ENCODE measurements around the gene SLC1A2. TPM values are rescaled to one million over a fixed set of nuclear protein-coding genes. Genes with fewer than 3 reads are reported as not detected.

SLC1A2 gene
- total and polyA plus RNA-seq, 2 donors (not counting 3 experiments of a cell fraction or from before 2014, with no cell fraction given), result not detected

DNA sequence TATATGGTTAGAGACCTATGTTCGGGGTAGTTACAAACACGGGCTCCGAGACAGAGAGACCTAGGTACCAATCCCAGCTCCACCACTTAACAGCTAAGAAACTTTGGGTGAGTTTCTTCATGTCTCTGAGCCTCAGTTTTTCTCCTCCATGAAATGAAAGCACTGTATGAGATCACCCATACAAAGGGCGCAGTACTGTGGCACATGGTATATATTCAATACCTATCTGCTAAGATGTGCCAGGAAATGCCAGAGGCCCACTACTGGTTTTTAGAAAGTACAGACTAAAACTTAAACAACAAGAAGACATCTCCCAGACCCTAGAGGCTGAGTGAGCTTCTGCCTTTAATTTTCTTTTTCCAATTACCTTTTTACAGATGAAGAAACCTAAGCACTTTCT is 69.5 kb downstream of the SLC1A2 start:
- Histone ChIP-seq H3K9me1 (replicated peaks; ENCODE audit: control insufficient read depth, extremely low read depth, insufficient read depth, low read length) (no peaks in the 10 kb centered on the region), H3K4me1 (ENCODE audit: control insufficient read depth, extremely low read depth, insufficient read depth, low read length) (no peaks in the 10 kb centered on the region), H3K9ac (replicated peaks; ENCODE audit: extremely low read depth, insufficient read depth, low read length) (no peak overlapping the region), H4K20me1 (replicated peaks; ENCODE audit: control insufficient read depth, extremely low read depth, insufficient read depth, low read length) (no peaks in the 10 kb centered on the region), H3K36me3 (ENCODE audit: control insufficient read depth in 2 of 2, extremely low read depth in 1 of 2, insufficient read depth in 2 of 2, low read length in 2 of 2) (no peaks in the 10 kb centered on the region), H3K27me3 (ENCODE audit: control insufficient read depth in 2 of 2, insufficient read depth in 2 of 2, low read length in 2 of 2) (peaks cover 0 to 4% of the 10 kb centered on the region in 2 experiments), H2AFZ (ENCODE audit: low read depth, low read length) (no peak overlapping the region), H3K4me3 (replicated peaks in 1 of 3; ENCODE audit: insufficient read depth in 1 of 3, low read depth in 1 of 3, low read length in 3 of 3) (no peak overlapping the region), H3K27ac (ENCODE audit: insufficient read depth, low read depth, low read length) (no peak overlapping the region), H3K79me2 (ENCODE audit: control insufficient read depth, insufficient read depth, low read length) (no peaks in the 10 kb centered on the region), H3K9me3 (replicated peaks; ENCODE audit: control insufficient read depth, insufficient read depth, low read length) (no peaks in the 10 kb centered on the region), H3K4me2 (ENCODE audit: insufficient read depth, low read length) (no peak overlapping the region)
- intact Hi-C loops (cut with micrococcal nuclease), result no loop called here
- BruUV-seq (replicated peaks), result no TSS peak
- dilution Hi-C loops (cut with MboI; ENCODE audit: extremely low pct_ligation_motif_present, low sequenced_read_pairs), result no loop called here
- ChIA-PET POLR2A (no interaction called here), CTCF (interaction anchor here (0.9 to 2.5 kb wide), 4 partner anchors 11 to 352 kb away, joined by 3 to 8 read pairs (median 4); no protein-coding TSS in a partner anchor)
- no peak for TF ChIP-seq EZH2 (IDR thresholded peaks at IDR 0.05; ENCODE audit: borderline replicate concordance, low read depth, low read length, severe bottlenecking)
- TF ChIP-seq FOS (IDR thresholded peaks at IDR 0.05; ENCODE audit: borderline replicate concordance, insufficient read depth, low read length), result no peak
- no peak for TF ChIP-seq JUN (IDR thresholded peaks at IDR 0.05; ENCODE audit: borderline replicate concordance, insufficient read depth, insufficient read length, low read depth)
- no peak for TF ChIP-seq GATA2 (IDR thresholded peaks at IDR 0.05; ENCODE audit: insufficient read depth, insufficient read length, low read depth, low read length)
- TF ChIP-seq MYC (IDR thresholded peaks at IDR 0.05; ENCODE audit: low read depth, low read length), result no peak
- TF ChIP-seq POLR2A (IDR thresholded peaks at IDR 0.05; ENCODE audit: low read depth, low read length), result no peak
- TF ChIP-seq, protein P1, sequence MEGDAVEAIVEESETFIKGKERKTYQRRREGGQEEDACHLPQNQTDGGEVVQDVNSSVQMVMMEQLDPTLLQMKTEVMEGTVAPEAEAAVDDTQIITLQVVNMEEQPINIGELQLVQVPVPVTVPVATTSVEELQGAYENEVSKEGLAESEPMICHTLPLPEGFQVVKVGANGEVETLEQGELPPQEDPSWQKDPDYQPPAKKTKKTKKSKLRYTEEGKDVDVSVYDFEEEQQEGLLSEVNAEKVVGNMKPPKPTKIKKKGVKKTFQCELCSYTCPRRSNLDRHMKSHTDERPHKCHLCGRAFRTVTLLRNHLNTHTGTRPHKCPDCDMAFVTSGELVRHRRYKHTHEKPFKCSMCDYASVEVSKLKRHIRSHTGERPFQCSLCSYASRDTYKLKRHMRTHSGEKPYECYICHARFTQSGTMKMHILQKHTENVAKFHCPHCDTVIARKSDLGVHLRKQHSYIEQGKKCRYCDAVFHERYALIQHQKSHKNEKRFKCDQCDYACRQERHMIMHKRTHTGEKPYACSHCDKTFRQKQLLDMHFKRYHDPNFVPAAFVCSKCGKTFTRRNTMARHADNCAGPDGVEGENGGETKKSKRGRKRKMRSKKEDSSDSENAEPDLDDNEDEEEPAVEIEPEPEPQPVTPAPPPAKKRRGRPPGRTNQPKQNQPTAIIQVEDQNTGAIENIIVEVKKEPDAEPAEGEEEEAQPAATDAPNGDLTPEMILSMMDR (IDR thresholded peaks at IDR 0.05; ENCODE audit: extremely low read depth in 1 of 2, insufficient read depth in 1 of 2, low read depth in 1 of 2, low read length in 2 of 2), result no peak
- TF ChIP-seq POLR2AphosphoS5 (IDR thresholded peaks at IDR 0.05; ENCODE audit: insufficient read depth, low read depth, low read length), result no peak
- TF ChIP-seq, protein P2, sequence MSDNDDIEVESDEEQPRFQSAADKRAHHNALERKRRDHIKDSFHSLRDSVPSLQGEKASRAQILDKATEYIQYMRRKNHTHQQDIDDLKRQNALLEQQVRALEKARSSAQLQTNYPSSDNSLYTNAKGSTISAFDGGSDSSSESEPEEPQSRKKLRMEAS (IDR thresholded peaks at IDR 0.05; ENCODE audit: insufficient read depth, insufficient read length), result no peak
- DNase-seq (ENCODE audit: low read depth, low spot score) (no peak), FAIRE-seq (no peak)

All from endothelial cell of umbilical vein (primary cell).